ENCODE results near the gene HTT. TPM values are rescaled to one million over a fixed set of nuclear protein-coding genes. Genes with fewer than 3 reads are reported as not detected.

Gene HTT
- polyA plus RNA-seq, 1 donor from 2014 or later: 11.5 TPM

DNA sequence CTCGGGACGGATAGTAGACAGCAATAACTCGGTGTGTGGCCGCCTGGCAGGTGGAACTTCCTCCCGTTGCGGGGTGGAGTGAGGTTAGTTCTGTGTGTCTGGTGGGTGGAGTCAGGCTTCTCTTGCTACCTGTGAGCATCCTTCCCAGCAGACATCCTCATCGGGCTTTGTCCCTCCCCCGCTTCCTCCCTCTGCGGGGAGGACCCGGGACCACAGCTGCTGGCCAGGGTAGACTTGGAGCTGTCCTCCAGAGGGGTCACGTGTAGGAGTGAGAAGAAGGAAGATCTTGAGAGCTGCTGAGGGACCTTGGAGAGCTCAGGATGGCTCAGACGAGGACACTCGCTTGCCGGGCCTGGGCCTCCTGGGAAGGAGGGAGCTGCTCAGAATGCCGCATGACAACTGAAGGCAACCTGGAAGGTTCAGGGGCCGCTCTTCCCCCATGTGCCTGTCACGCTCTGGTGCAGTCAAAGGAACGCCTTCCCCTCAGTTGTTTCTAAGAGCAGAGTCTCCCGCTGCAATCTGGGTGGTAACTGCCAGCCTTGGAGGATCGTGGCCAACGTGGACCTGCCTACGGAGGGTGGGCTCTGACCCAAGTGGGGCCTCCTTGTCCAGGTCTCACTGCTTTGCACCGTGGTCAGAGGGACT is 168.8 kb downstream of the HTT start:
- TF ChIP-seq POLR2AphosphoS5 (IDR thresholded peaks at IDR 0.05) (no peak), EZH2 (IDR thresholded peaks at IDR 0.05; ENCODE audit: borderline replicate concordance, insufficient read depth, low read length, poor library complexity, severe bottlenecking) (no peak), EP300 (conservative IDR thresholded peaks at IDR 0.05; ENCODE audit: poor library complexity, severe bottlenecking) (no peak), CTCF (IDR thresholded peaks at IDR 0.05; ENCODE audit: poor library complexity, severe bottlenecking) (no peak), RAD21 (conservative IDR thresholded peaks at IDR 0.05) (no peak), SMC3 (conservative IDR thresholded peaks at IDR 0.05; ENCODE audit: poor library complexity) (no peak), TAF1 (IDR thresholded peaks at IDR 0.05; ENCODE audit: low read depth) (no peak), REST (IDR thresholded peaks at IDR 0.05; ENCODE audit: borderline replicate concordance) (no peak), MXI1 (conservative IDR thresholded peaks at IDR 0.05; ENCODE audit: poor library complexity, severe bottlenecking) (no peak)
- no peak overlapping the region for H3K27ac ChIP-seq (ENCODE audit: low read length)
- no peak overlapping the region for H2AFZ ChIP-seq (ENCODE audit: low read depth, low read length)
- no peaks in the 10 kb centered on the region for H3K36me3 ChIP-seq (ENCODE audit: insufficient read depth, low read length)
- no peaks in the 10 kb centered on the region for H3F3A ChIP-seq (ENCODE audit: insufficient read depth, low read length, poor library complexity, severe bottlenecking)
- H3K4me2 ChIP-seq (ENCODE audit: low read length): no peak overlapping the region
- H3K9me2 ChIP-seq (ENCODE audit: insufficient read depth, low read length): no peaks in the 10 kb centered on the region
- no peaks in the 10 kb centered on the region for H3K79me2 ChIP-seq (replicated peaks; ENCODE audit: insufficient read depth, low read length)
- H3K4me3 ChIP-seq (ENCODE audit: low read length): no peak overlapping the region
- no peaks in the 10 kb centered on the region for H3K27me3 ChIP-seq (ENCODE audit: insufficient read depth, low read depth, low read length)
- H3K9ac ChIP-seq (ENCODE audit: low read length): no peak overlapping the region
- H4K20me1 ChIP-seq (ENCODE audit: insufficient read depth): no peaks in the 10 kb centered on the region
- H3K9me3 ChIP-seq (ENCODE audit: low read length): no peaks in the 10 kb centered on the region

DNA sequence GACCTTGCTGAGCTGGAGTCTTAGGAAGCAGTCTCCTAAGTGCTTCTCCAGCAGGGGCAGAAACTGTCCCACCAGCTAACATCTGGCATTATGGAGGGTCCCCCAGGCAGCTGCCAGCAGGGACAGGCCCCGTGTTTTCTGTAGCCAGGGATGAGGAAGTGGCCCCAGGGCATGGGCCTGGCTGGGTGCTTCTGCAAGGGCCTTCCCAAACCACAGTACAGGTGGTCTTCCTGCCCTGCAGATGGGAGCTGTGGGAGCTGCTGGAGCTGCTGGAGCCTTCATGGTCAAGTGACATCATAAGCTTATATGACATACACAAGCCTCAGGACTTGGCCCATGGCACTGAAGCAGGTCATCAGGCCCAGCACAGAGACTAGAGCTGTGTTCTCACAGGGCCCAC is 169.5 kb downstream of the HTT start:
- no peak for TF ChIP-seq TAF1 (IDR thresholded peaks at IDR 0.05; ENCODE audit: low read depth)
- Histone ChIP-seq H3K9me2 (ENCODE audit: insufficient read depth, low read length) (no peaks in the 10 kb centered on the region), H3K27ac (ENCODE audit: low read length) (no peak overlapping the region), H3K9me3 (ENCODE audit: low read length) (no peaks in the 10 kb centered on the region), H4K20me1 (ENCODE audit: insufficient read depth) (no peaks in the 10 kb centered on the region), H3K4me3 (ENCODE audit: low read length) (no peak overlapping the region), H3F3A (ENCODE audit: insufficient read depth, low read length, poor library complexity, severe bottlenecking) (no peaks in the 10 kb centered on the region), H3K36me3 (ENCODE audit: insufficient read depth, low read length) (no peaks in the 10 kb centered on the region), H3K4me2 (ENCODE audit: low read length) (no peak overlapping the region), H3K27me3 (ENCODE audit: insufficient read depth, low read depth, low read length) (no peaks in the 10 kb centered on the region), H3K9ac (ENCODE audit: low read length) (no peak overlapping the region), H3K79me2 (replicated peaks; ENCODE audit: insufficient read depth, low read length) (no peaks in the 10 kb centered on the region), H2AFZ (ENCODE audit: low read depth, low read length) (no peak overlapping the region)
